HG03571 (cell line): ENCODE measurements around the gene CST3.
"Not testable (repeated sequence)": the region's sequence is repeated elsewhere in the genome, so short reads cannot be mapped to it uniquely, and the experiment has no call there.

Source experiments
- ATAC-seq: cut with Tn5 transposase; IDR thresholded peaks from one replicate; pipeline ENCODE4 v1.9.1; 2021; ENCODE audit not compliant: unreplicated experiment

The CST3 gene

GRCh38 chr20:23637282-23638221 is at the start of gene CST3:
CST3 (minus strand) TSS chr20:23637955; CDS start chr20:23637862, 93 bp downstream.
- peak; percentile 68 for ATAC-seq

GRCh38 chr20:23686046-23686750 is 48.4 kb upstream of the CST3 start:
- ATAC-seq = no peak

- not testable (repeated sequence) for ATAC-seq
These were observed 47.8 kb upstream of the CST3 start for GRCh38 chr20:23685529-23685896.

- no peak for ATAC-seq
These were observed 46.5 kb upstream of the CST3 start for GRCh38 chr20:23684261-23684660.

- no peak for ATAC-seq
These were observed 46.1 kb upstream of the CST3 start for GRCh38 chr20:23683807-23684206.

- ATAC-seq = no peak
These were observed 45.5 kb upstream of the CST3 start for GRCh38 chr20:23683281-23683680.

- no peak for ATAC-seq
These were observed 42.4 kb upstream of the CST3 start for GRCh38 chr20:23680146-23680545.

GRCh38 chr20:23679133-23680092 is 41.7 kb upstream of the CST3 start:
- ATAC-seq = no peak

GRCh38 chr20:23673209-23673608 is 35.5 kb upstream of the CST3 start:
- no peak for ATAC-seq

- ATAC-seq = no peak
These were observed 34.4 kb upstream of the CST3 start for GRCh38 chr20:23672158-23672557.

GRCh38 chr20:23671479-23671878 is 33.7 kb upstream of the CST3 start:
- no peak for ATAC-seq

GRCh38 chr20:23670361-23670760 is 32.6 kb upstream of the CST3 start:
- no peak for ATAC-seq

- ATAC-seq = no peak
These were observed 32.1 kb upstream of the CST3 start for GRCh38 chr20:23669866-23670265.

GRCh38 chr20:23669327-23669726 is 31.6 kb upstream of the CST3 start:
- no peak for ATAC-seq

GRCh38 chr20:23668477-23668951 is 30.8 kb upstream of the CST3 start:
- ATAC-seq = peak; percentile 67

GRCh38 chr20:23667666-23668065 is 29.9 kb upstream of the CST3 start:
- no peak for ATAC-seq

GRCh38 chr20:23666698-23667097 is 28.9 kb upstream of the CST3 start:
- ATAC-seq = no peak

GRCh38 chr20:23666189-23666588 is 28.4 kb upstream of the CST3 start:
- ATAC-seq = no peak

- ATAC-seq = no peak
These were observed 27.2 kb upstream of the CST3 start for GRCh38 chr20:23664954-23665353.

- ATAC-seq = not testable (repeated sequence)
These were observed 26.3 kb upstream of the CST3 start for GRCh38 chr20:23664046-23664445.

- ATAC-seq = no peak
These were observed 25.4 kb upstream of the CST3 start for GRCh38 chr20:23663180-23663579.
